Skeletal muscle tissue (tissue), 5 donors: ENCODE data around the gene LZTR1. TPM values are rescaled to one million over a fixed set of nuclear protein-coding genes. Genes with fewer than 3 reads are reported as not detected.
"Not testable (repeated sequence)": the region's sequence is repeated elsewhere in the genome, so short reads cannot be mapped to it uniquely, and the experiment has no call there.

ENCODE experiments used
- H3K27ac ChIP-seq: one replicate; pipeline ENCODE4 v1.7.0; 2013; ENCODE audit warnings: mild to moderate bottlenecking, low read depth, low read length, inconsistent platforms
- H3K27me3 ChIP-seq, 3 donors: one replicate each; pipeline ENCODE4 v1.7.0; 2013; ENCODE audit warnings: low read length in 3 of 3; ENCODE audit not compliant: control insufficient read depth in 3 of 3, insufficient read depth in 3 of 3
- H3K36me3 ChIP-seq, 3 donors: one replicate each; pipeline ENCODE4 v1.7.0; 2013; ENCODE audit warnings: low read length in 3 of 3; ENCODE audit not compliant: control insufficient read depth in 3 of 3, insufficient read depth in 3 of 3
- H3K4me1 ChIP-seq, 3 donors: one replicate each; pipeline ENCODE4 v1.7.0; 2013; ENCODE audit warnings: low read length in 3 of 3, mild to moderate bottlenecking in 3 of 3; ENCODE audit not compliant: control insufficient read depth in 3 of 3, insufficient read depth in 3 of 3
- H3K4me3 ChIP-seq, 3 donors: one replicate each; pipeline ENCODE4 v1.7.0; 2013; ENCODE audit warnings: low read length in 3 of 3
- H3K9ac ChIP-seq, 3 donors: one replicate each; pipeline ENCODE4 v1.7.0; 2013; ENCODE audit warnings: low read length in 3 of 3, mild to moderate bottlenecking in 3 of 3, moderate library complexity in 2 of 3, low read depth in 1 of 3
- H3K9me3 ChIP-seq, 3 donors: one replicate each; pipeline ENCODE4 v1.7.0; 2013; ENCODE audit warnings: low read length in 3 of 3; ENCODE audit not compliant: control insufficient read depth in 3 of 3
- small RNA-seq: library from RNA; depleted of rRNA; stranded (forward); fragments of <200 nt; gene quantifications from one replicate; pipeline ENCODE3, GENCODE V24; 2014
- total RNA-seq: library from RNA; depleted of rRNA; stranded (reverse); fragments of >200 nt; gene quantifications from one replicate; pipeline ENCODE4 v1.2.3, GENCODE V29; 2014
- donor health status: Osteomylitis.

LZTR1 gene
- total RNA-seq, 1 donor from 2014 or later, result 32.4 TPM

DNA sequence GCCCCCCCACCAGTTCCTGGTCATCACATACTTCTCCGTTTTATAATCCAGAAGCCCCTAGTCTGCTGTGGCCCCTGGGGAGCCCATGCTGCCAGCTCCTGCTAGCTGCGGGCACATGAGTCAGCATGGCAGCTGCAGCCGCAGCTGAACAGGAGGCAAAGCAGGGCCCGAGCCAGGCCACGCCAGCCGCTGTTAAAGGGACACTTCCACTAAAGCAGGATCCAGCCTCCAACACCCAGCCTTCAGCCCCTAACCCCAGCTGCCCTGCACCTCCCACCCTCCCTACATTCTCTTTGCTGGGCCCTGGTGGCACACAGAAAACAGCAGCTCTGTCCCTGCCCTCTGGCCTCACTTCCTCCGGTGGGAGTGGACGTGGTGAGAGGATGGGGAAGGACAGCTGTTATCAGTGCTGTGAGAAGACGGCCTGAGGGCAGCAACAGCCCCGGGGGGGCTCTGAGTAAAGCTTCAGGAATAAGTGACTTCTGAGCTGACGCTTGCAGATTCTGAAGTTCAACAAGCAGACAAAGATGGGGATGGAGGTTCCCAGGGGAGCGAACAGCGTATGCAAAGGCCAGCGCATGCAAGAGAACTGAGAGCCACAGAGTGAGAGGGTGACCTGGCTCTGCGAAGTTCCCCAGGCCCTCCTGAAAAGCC, 63.0 kb downstream of the LZTR1 start:
- Histone ChIP-seq H3K27ac (peak overlapping the region; percentile 80), H3K9ac (peak overlapping the region; percentile 52 to 81 (median 70)), H3K4me1 (peaks cover 16 to 32% (median 20%) of the 10 kb centered on the region in 3 donors), H3K36me3 (no peaks in the 10 kb centered on the region), H3K27me3 (no peaks in the 10 kb centered on the region), H3K9me3 (no peaks in the 10 kb centered on the region), H3K4me3 (peak overlapping the region; percentile 64 to 83 (median 81))

- H3K36me3 ChIP-seq, result no peaks in the 10 kb centered on the region
- H3K27me3 ChIP-seq, result no peaks in the 10 kb centered on the region
- H3K9ac ChIP-seq, result peak within 1 kb of the TSS; percentile 52 to 81 (median 70)
- H3K27ac ChIP-seq, result peak within 1 kb of the TSS; percentile 80
- no peaks in the 10 kb centered on the region for H3K9me3 ChIP-seq
- peaks cover 16 to 32% (median 20%) of the 10 kb centered on the region in 3 donors for H3K4me1 ChIP-seq
- peak within 1 kb of the TSS; percentile 64 to 83 (median 81) for H3K4me3 ChIP-seq
Measured at GRCh38 chr22:21045585-21046294, 63.6 kb downstream of the LZTR1 start, which contains the start of gene LRRC74B. LRRC74B (plus strand) TSS chr22:21045946; CDS start chr22:21045987, 41 bp downstream.

DNA sequence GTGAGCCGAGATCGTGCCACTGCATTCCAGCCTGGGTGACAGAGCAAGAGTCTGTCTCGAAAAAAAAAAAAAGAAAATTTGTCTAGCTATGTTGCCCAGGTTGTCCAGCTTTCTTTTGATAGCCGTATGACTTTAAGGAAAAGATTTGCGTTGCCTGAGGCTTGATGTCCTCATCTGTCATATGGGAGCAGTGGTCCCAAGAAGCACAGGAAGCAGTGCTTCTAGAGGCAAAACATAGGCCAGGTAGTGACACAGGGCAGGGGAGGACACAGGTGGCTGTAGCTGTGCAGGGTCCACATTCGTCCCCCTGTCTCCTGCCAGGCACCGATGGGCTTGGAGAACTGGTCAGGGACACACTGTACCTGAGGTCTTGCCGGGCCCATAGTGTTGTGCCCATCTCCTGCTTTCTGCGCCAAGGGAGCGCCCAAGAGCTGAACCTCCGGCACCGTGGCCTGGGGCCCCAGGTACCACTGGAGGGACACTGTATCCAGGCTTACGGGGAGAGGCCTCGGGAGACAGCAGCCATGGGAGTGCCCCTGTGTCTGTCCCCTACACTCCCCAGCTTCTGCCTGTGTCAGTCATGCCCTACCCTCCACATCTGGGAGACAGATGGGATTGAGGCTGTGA, 65.1 kb downstream of the LZTR1 start:
- H3K27me3 ChIP-seq, result no peaks in the 10 kb centered on the region
- no peak overlapping the region for H3K9ac ChIP-seq
- peaks cover 16 to 32% (median 20%) of the 10 kb centered on the region in 3 donors for H3K4me1 ChIP-seq
- no peak overlapping the region for H3K4me3 ChIP-seq
- no peak overlapping the region for H3K27ac ChIP-seq
- H3K9me3 ChIP-seq, result no peaks in the 10 kb centered on the region
- H3K36me3 ChIP-seq, result no peaks in the 10 kb centered on the region

- Histone ChIP-seq H3K27ac (no peak overlapping the region), H3K4me1 (peaks cover 16 to 31% (median 20%) of the 10 kb centered on the region in 3 donors)
Measured at GRCh38 chr22:21047730-21048129, 65.6 kb downstream of the LZTR1 start.

DNA sequence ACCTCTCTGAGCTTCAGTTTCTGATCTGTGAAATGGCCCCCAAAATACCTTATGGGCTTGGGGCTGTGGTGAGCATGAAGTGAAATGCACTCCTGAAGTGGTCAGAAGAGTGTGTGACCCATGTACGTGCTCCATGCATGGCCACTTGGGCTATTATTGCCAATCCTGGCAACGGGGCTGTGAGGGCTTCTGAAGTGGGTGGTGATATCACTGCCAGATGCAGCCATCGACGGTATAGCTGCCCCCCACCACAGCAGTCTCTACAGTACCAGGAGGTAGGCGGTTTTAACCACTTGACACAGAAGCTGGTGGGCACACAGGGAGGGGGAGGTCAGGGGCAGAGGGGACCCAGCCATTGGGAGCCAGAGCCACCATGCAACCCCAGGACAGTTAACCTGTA, 66.4 kb downstream of the LZTR1 start:
- H3K27me3 ChIP-seq, H3K9me3 ChIP-seq, H3K27ac ChIP-seq, H3K36me3 ChIP-seq, H3K4me3 ChIP-seq, H3K9ac ChIP-seq: not testable (repeated sequence)
- peaks cover 13 to 24% (median 18%) of the 10 kb centered on the region in 3 donors for H3K4me1 ChIP-seq

More at GRCh38 chr22:21047730-21048129, 65.6 kb downstream of the LZTR1 start:
- Histone ChIP-seq H3K4me3 (no peak overlapping the region), H3K36me3 (no peaks in the 10 kb centered on the region), H3K9me3 (no peaks in the 10 kb centered on the region), H3K9ac (no peak overlapping the region), H3K27me3 (peaks cover 0 to 1% (median 0%) of the 10 kb centered on the region in 3 donors)

Small RNAs within 50 kb of the gene (small RNA-seq; reads per million reads assigned to genes)
- not detected for gene MIR649

Other genes with a start within 250 kb of the LZTR1 start
- gene SERPIND1, start 208.2 kb upstream of the LZTR1 start, total RNA-seq, result not detected
- gene PI4KA, start 123.5 kb upstream of the LZTR1 start, total RNA-seq, result 20.4 TPM
- gene SNAP29, start 123.3 kb upstream of the LZTR1 start, total RNA-seq, result 5.2 TPM
- gene CRKL, start 64.9 kb upstream of the LZTR1 start, total RNA-seq, result 45.9 TPM
- gene AIFM3, start 15.0 kb upstream of the LZTR1 start, total RNA-seq, result under 0.01 TPM
- 15.7 TPM for gene THAP7, start 19.8 kb downstream of the LZTR1 start, total RNA-seq
- 11.0 TPM for gene P2RX6, start 32.9 kb downstream of the LZTR1 start, total RNA-seq
- 1.6 TPM for gene SLC7A4, start 50.3 kb downstream of the LZTR1 start, total RNA-seq
- gene LRRC74B, start 63.6 kb downstream of the LZTR1 start, total RNA-seq, result not detected